Activated naive CD8-positive, alpha-beta T cell treated with anti-CD3 and anti-CD28 coated beads, Interleukin-2, amount 50 U/mL, for 24 hours (primary cell): ENCODE results near the gene CXorf65.

ENCODE experiments used
- ATAC-seq: fragments of 150-1000 bp; cut with Tn5 transposase; one replicate; pipeline ENCODE4 v1.10.0; 2021
- DNase-seq: peaks from one replicate; pipeline ENCODE4 v3.0.0; 2021
- H3K27ac Mint-ChIP-seq: one replicate; pipeline ENCODE4 v1.8.0; 2021; ENCODE audit warnings: mild to moderate bottlenecking, mixed read lengths
- H3K27me3 Mint-ChIP-seq: one replicate; pipeline ENCODE4 v1.8.0; 2021; ENCODE audit warnings: mixed read lengths
- H3K36me3 Mint-ChIP-seq: one replicate; pipeline ENCODE4 v1.8.0; 2021; ENCODE audit warnings: low read depth, mixed read lengths
- H3K4me1 Mint-ChIP-seq: one replicate; pipeline ENCODE4 v1.8.0; 2021; ENCODE audit warnings: mixed read lengths
- H3K4me3 Mint-ChIP-seq: one replicate; pipeline ENCODE4 v1.8.0; 2021; ENCODE audit warnings: mild to moderate bottlenecking, moderate library complexity, mixed read lengths
- H3K9me3 Mint-ChIP-seq: one replicate; pipeline ENCODE4 v1.8.0; 2021; ENCODE audit warnings: mixed read lengths

Gene CXorf65

DNA sequence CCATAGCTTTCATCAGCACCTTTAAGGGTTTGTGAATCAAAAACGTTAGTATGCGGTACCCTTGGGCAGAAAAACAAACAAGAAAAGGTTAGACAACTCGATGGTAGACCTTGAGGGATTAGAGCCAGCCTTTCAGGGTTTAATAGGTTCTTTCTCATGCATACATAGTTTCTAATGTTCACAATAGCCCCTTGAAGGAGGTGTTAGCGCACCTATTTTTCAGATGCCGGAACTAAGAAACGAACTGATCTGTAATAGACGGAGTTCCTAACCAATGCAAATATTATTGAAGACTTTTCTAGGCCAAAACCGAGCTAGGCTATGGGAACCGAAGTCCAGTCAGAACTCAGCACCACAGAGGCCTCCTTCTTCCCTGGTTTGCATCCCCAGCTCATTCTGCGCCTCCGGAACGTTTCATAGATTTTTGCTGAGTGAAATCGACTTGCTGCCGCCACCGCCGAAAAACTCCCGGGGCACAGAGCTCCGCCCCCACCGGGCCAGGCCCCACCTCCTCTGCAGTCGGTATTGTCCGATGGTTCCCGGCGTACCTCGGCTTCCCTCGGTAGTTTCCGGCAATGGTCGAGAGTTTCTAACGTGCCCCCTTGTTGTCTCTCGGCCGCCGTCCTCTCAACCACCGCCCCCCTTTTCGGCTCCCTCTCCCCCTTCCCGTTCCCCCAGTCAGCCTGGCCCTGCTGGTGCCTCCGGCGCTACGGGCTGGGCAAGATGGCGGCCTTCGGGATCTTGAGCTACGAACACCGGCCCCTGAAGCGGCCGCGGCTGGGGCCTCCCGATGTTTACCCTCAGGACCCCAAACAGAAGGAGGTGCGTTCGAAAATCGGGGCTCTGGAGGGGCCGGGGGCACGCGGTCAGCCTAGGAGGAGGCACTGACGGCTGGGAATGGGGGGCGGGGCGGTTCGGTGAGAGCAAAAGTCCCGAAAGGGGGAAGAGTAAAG is 11.8 kb upstream of the CXorf65 start, which contains the start of gene MED12:
Gene MED12 (plus strand): TSS at position 565 of the 953 bp plus-strand sequence. CDS start 159 bp downstream, at position 724.
- Mint-ChIP-seq H3K27me3 (no peaks in the 10 kb centered on the region), H3K4me1 (peaks cover 27% of the 10 kb centered on the region), H3K36me3 (peaks cover 6% of the 10 kb centered on the region), H3K27ac (peak within 1 kb of the TSS; percentile 78), H3K9me3 (no peaks in the 10 kb centered on the region), H3K4me3 (peak within 1 kb of the TSS; percentile 79)
- DNase-seq = peak; percentile 86
- ATAC-seq = peak; percentile 91

DNA sequence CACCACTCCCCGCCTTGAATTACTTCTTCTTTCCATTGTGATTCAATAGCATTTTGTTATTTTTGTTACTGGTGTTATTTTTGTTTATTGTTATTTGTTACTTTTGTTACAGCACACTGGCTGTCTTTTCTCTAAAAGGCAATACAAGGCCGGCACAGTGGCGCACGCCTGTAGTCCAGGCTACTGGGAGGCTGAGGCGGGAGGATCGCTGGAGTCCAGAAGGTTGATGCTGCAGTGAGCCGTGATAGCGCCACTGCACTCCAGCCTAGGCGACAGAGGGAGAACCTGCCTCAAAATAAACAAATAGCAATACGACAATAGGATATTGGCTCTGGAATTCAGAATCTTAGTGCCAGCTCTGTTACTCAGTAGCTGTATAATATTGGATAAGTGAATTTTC is 10.8 kb upstream of the CXorf65 start:
- Mint-ChIP-seq H3K9me3 (no peaks in the 10 kb centered on the region), H3K36me3 (peaks cover 2% of the 10 kb centered on the region), H3K4me3 (no peak overlapping the region), H3K4me1 (peaks cover 35% of the 10 kb centered on the region), H3K27ac (no peak overlapping the region), H3K27me3 (no peaks in the 10 kb centered on the region)
- DNase-seq (no peak), ATAC-seq (no peak)

DNA sequence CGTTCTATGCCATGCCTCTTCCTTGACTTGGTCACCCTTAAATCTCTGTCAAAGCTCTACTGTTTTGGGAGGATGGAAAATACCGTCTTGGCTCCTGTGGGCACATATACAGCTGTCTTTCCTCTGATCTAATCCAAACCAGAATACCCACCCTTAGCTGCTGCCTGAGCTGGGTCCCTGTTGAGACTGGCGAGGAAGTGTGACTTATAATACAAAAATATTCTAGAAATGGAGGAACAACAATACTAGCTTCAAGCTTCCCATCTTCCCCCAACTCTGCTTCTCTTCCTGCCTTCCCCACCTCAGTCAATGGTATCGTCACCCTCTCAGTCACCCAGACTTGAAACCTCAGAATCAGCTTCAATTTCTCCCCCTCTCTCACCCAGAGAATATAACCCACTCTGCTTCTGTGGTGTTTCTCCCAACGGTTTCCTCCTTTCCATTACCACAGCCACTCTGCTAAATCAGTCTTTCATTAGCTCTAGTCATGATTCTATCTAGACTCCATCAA is 5.4 kb upstream of the CXorf65 start:
- Mint-ChIP-seq H3K27ac (peak overlapping the region; percentile 95), H3K4me3 (peak overlapping the region; percentile 99), H3K9me3 (no peaks in the 10 kb centered on the region), H3K36me3 (peaks cover 43% of the 10 kb centered on the region), H3K4me1 (peaks cover 42% of the 10 kb centered on the region), H3K27me3 (no peaks in the 10 kb centered on the region)
- no peak for DNase-seq
- peak; percentile 58 for ATAC-seq

DNA sequence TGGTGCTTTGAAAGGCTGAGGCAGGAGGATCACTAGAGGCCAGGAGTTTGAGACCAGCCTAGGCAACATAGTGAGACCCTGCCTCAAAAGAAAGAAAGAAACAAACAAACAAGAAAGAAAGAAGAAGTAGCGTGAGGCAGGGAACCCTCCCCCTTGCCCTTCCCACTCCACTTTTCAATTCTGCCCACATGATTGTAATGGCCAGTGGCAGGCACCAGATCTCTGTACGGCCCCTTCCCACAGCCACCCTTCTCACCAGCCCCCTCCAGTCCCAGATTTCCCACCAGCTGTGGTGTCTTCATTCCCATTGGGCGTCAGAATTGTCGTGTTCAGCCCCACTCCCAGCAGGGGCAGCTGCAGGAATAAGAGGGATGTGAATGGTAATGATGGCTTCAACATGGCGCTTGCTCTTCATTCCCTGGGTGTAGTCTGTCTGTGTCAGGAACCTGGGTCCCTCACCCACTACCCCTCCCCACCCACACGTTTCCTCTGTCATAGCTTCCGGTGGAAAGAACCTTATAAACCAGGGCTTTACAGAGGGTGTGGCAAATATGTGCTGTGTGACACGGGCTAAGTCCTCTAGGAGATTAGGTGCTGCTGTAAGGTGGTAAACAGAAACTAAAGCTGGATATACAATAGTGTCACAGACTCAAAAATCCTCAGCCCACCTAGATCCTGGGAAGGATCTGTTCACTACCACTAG is 4.8 kb upstream of the CXorf65 start, which contains the start of gene IL2RG:
Gene IL2RG (minus strand): TSS at position 437 of the 703 bp plus-strand sequence. CDS start 38 bp downstream, at position 399.
- H3K9me3 Mint-ChIP-seq = no peaks in the 10 kb centered on the region
- H3K4me1 Mint-ChIP-seq = peaks cover 48% of the 10 kb centered on the region
- H3K4me3 Mint-ChIP-seq = peak within 1 kb of the TSS; percentile 99
- ATAC-seq (peak; percentile 84), DNase-seq (peak; percentile 74)
- H3K36me3 Mint-ChIP-seq = peaks cover 49% of the 10 kb centered on the region
- H3K27me3 Mint-ChIP-seq = no peaks in the 10 kb centered on the region
- peak within 1 kb of the TSS; percentile 95 for H3K27ac Mint-ChIP-seq

DNA sequence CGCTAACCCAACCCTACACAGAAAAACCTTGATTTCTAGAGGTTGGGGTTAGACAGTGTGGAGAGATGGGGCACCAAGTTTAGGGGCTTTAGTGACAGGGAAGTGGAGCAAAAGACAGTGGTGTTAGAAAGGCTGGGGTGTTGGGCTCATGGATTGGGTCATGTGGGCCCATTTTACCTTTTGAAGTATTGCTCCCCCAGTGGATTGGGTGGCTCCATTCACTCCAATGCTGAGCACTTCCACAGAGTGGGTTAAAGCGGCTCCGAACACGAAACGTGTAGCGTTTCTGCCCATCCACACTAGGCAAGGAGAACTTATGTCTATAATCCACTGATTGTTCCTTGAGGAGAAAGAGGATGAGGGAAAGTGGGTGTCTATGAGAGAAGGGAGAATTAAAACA is 2.5 kb upstream of the CXorf65 start:
- peaks cover 62% of the 10 kb centered on the region for H3K4me1 Mint-ChIP-seq
- H3K27ac Mint-ChIP-seq = peak overlapping the region; percentile 95
- ATAC-seq (no peak), DNase-seq (no peak)
- H3K9me3 Mint-ChIP-seq = no peaks in the 10 kb centered on the region
- peaks cover 59% of the 10 kb centered on the region for H3K36me3 Mint-ChIP-seq
- peak overlapping the region; percentile 99 for H3K4me3 Mint-ChIP-seq
- no peaks in the 10 kb centered on the region for H3K27me3 Mint-ChIP-seq

DNA sequence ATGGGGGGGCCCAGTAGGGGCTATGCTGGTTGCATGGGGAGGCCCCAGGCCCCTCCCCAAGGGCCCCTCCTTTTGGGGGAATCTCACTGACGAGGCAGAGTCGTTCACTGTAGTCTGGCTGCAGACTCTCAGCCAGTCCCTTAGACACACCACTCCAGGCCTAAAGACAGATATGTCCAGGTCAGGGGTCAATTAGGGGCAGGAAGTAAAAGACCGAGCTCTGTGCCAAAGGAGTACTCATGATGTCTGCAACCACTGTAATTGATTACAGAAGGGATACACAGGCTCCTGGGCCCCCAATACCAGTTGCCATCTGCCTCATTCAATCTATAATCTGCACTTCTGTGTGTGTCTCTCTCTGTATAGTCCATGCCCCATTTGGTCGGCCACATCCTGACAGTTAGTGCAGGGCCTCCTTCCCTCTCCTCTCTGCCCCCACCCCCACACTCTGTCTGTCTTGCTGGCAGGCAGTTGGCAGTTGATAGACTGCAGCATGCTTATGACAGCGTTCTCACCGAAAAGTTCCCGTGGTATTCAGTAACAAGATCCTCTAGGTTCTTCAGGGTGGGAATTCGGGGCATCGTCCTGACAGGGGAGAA is 1.3 kb upstream of the CXorf65 start:
- Mint-ChIP-seq H3K27me3 (no peaks in the 10 kb centered on the region), H3K9me3 (no peaks in the 10 kb centered on the region), H3K4me1 (peaks cover 65% of the 10 kb centered on the region), H3K36me3 (peaks cover 59% of the 10 kb centered on the region), H3K27ac (peak overlapping the region; percentile 95), H3K4me3 (peak overlapping the region; percentile 99)
- DNase-seq = no peak
- no peak for ATAC-seq

DNA sequence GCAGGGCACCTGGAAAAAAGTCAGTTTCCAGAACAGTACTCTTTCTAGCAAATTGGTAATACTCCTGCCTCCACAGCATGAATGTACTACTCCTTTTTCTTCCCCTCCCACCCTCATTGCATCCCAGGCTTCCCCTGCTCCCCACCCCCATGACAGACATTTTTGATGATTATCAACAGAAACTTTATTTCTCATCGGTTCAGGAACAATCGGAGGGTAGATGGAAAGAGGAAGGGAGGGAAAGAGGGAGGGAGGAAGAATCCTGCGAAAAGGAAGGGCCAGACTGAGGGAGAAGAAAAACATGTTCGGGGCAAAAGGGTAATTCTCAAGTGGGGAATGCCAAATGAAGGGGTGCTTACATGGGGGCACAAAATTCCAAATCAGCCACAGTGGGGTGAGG is 705 bp upstream of the CXorf65 start:
- H3K4me1 Mint-ChIP-seq = peaks cover 65% of the 10 kb centered on the region
- H3K9me3 Mint-ChIP-seq = no peaks in the 10 kb centered on the region
- no peaks in the 10 kb centered on the region for H3K27me3 Mint-ChIP-seq
- H3K4me3 Mint-ChIP-seq = peak overlapping the region; percentile 99
- H3K27ac Mint-ChIP-seq = peak overlapping the region; percentile 95
- no peak for DNase-seq
- H3K36me3 Mint-ChIP-seq = peaks cover 59% of the 10 kb centered on the region
- ATAC-seq = no peak

DNA sequence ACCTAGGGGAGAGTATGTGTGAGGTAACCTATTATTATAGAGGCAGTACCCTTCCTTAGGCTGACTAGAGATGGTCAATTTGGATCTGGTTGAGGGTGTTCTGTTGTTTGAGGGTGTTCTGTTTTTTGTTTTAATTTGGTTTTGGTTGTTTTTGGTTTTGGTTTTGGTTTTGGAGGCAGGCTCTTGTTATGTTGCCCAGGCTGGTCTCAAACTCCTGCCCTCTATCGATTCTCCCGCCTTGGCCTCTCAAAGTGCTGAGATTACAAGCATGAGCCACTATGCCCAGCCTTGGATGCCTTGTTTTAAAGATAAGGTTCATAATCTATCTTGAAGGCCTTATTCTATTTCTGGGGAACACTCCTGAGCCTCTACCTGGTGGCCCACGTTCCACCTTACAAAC is 912 bp downstream of the CXorf65 start:
- ATAC-seq (no peak), DNase-seq (no peak)
- Mint-ChIP-seq H3K4me1 (peaks cover 73% of the 10 kb centered on the region), H3K27ac (peak overlapping the region; percentile 78), H3K27me3 (no peaks in the 10 kb centered on the region), H3K36me3 (peaks cover 51% of the 10 kb centered on the region), H3K9me3 (no peaks in the 10 kb centered on the region), H3K4me3 (peak overlapping the region; percentile 67)

DNA sequence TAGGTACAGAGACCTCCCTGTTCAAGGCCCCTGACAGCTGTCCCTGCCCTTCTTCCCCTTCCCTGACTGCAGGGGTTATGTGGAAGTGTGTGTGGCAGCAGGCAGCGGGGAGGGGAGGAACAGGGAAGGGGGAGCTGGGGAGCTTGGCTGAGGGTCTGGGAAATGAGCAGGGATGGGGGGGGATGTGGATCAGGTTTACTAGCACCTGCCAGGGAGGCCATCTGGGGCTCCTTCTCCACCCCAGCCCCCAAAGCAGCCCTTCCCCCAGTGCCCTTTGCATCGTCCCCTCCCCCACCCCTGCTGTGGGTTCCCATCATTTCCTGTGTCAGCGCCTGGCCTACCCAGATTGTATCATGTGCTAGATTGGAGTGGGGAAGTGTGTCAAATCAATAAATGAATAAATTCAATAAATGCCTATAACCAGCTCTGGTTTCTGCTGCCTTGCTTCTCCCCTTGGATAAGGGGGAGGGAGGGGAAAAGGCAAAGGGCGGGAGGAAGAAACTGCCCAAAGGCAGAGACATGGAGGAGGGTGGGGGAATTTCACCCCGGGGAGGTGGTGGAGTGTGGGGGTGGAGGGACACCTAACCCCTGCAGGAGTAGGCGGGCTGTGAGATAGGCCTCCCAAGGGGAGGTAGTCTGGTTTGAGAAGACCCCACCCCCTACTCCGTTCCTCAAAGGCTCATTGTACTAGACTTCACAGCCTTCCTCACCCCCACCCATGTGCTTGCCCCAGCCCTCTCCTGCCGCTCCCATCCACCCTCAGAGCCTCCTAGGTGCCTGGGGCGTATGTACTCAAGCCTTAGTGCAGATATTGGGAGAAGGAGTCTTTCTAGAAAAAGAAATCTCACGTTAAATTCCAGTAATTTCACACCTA is 3.2 kb downstream of the CXorf65 start:
- H3K9me3 Mint-ChIP-seq = no peaks in the 10 kb centered on the region
- DNase-seq (peak; percentile 74), ATAC-seq (peak; percentile 53)
- peaks cover 30% of the 10 kb centered on the region for H3K36me3 Mint-ChIP-seq
- peaks cover 84% of the 10 kb centered on the region for H3K4me1 Mint-ChIP-seq
- H3K27ac Mint-ChIP-seq = peak overlapping the region; percentile 91
- H3K4me3 Mint-ChIP-seq = peak overlapping the region; percentile 79
- H3K27me3 Mint-ChIP-seq = no peaks in the 10 kb centered on the region

DNA sequence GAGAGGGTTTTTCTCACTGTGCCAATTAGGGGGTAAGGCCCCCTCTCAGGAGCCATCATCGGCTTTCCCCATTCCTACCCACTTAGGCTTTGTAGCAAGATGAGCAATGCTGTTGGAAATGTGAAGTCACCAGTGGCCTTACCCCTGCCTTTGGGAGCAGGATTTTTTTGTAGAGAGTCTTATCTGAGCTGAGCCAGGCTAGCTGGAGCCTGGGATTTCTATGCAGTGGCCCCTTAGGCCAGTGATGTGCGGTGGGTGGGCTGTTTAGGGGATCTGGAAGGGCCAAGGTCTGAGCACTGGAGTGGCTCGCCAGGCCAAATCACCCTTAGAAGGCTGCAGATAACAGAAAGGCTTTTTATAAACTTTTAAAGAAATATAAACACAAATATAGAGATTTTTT is 4.2 kb downstream of the CXorf65 start:
- H3K4me3 Mint-ChIP-seq = no peak overlapping the region
- H3K36me3 Mint-ChIP-seq = peaks cover 19% of the 10 kb centered on the region
- peak overlapping the region; percentile 91 for H3K27ac Mint-ChIP-seq
- no peaks in the 10 kb centered on the region for H3K9me3 Mint-ChIP-seq
- H3K27me3 Mint-ChIP-seq = no peaks in the 10 kb centered on the region
- DNase-seq (no peak), ATAC-seq (no peak)
- H3K4me1 Mint-ChIP-seq = peaks cover 80% of the 10 kb centered on the region

DNA sequence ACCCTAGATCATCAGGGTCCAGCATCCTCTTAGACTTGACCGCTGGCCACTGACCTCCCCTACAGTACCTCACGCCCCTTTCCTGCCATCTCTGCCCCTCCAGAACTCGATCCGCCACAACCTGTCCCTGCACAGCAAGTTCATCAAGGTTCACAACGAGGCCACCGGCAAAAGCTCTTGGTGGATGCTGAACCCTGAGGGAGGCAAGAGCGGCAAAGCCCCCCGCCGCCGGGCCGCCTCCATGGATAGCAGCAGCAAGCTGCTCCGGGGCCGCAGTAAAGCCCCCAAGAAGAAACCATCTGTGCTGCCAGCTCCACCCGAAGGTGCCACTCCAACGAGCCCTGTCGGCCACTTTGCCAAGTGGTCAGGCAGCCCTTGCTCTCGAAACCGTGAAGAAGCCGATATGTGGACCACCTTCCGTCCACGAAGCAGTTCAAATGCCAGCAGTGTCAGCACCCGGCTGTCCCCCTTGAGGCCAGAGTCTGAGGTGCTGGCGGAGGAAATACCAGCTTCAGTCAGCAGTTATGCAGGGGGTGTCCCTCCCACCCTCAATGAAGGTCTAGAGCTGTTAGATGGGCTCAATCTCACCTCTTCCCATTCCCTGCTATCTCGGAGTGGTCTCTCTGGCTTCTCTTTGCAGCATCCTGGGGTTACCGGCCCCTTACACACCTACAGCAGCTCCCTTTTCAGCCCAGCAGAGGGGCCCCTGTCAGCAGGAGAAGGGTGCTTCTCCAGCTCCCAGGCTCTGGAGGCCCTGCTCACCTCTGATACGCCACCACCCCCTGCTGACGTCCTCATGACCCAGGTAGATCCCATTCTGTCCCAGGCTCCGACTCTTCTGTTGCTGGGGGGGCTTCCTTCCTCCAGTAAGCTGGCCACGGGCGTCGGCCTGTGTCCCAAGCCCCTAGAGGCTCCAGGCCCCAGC is 5.7 kb downstream of the CXorf65 start:
- no peak for ATAC-seq
- Mint-ChIP-seq H3K36me3 (peaks cover 7% of the 10 kb centered on the region), H3K4me3 (no peak overlapping the region), H3K27ac (no peak overlapping the region), H3K27me3 (no peaks in the 10 kb centered on the region), H3K9me3 (no peaks in the 10 kb centered on the region), H3K4me1 (peaks cover 69% of the 10 kb centered on the region)
- no peak for DNase-seq

DNA sequence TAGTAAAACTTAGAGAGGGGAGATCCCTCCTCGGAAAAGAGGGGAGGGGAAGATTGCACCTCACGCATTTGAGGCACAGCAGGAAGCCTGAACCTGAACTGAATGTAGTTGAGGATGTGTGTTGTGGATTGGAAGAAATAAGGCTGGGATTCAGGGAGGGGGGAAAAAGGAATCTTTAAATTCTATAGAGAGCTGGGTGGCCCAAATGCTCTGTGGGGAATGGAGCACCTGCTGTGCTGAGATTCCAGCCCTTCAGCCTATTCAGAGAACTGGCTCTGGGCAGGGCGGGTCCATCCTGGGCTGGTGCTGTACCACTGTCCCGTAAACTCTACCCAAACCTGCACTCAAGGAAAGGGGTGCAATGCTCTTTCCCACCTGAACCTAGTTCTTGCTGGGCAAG is 6.8 kb downstream of the CXorf65 start:
- Mint-ChIP-seq H3K36me3 (peaks cover 2% of the 10 kb centered on the region), H3K9me3 (no peaks in the 10 kb centered on the region), H3K4me3 (no peak overlapping the region), H3K27me3 (no peaks in the 10 kb centered on the region), H3K4me1 (peaks cover 66% of the 10 kb centered on the region), H3K27ac (no peak overlapping the region)
- DNase-seq (no peak), ATAC-seq (no peak)
